Neural cell (in vitro differentiated cells): ENCODE measurements around the gene AGRP.

ENCODE experiments used
- CTCF ChIP-seq: fragments of 450-650 bp; IDR thresholded peaks from 2 replicates; pipeline ENCODE4 v1.5.1; 2014; ENCODE audit warnings: antibody characterized with exemption, mild to moderate bottlenecking, moderate library complexity; ENCODE audit not compliant: poor library complexity, severe bottlenecking
- EP300 ChIP-seq: fragments of 450-650 bp; conservative IDR thresholded peaks from 2 replicates; pipeline ENCODE4 v1.6.1; 2014; ENCODE audit warnings: antibody characterized with exemption, mild to moderate bottlenecking, moderate library complexity; ENCODE audit not compliant: poor library complexity, severe bottlenecking
- EZH2 ChIP-seq: fragments of 200-600, 300-800 bp; shearing (Covaris generic), sonication (generic); IDR thresholded peaks from 2 replicates; pipeline ENCODE4 v1.6.1; 2014; ENCODE audit warnings: antibody characterized with exemption, low read length, borderline replicate concordance, mild to moderate bottlenecking; ENCODE audit not compliant: insufficient read depth, poor library complexity, severe bottlenecking
- RAD21 ChIP-seq: fragments of 450-650 bp; conservative IDR thresholded peaks from 2 replicates; pipeline ENCODE4 v1.6.1; 2014; ENCODE audit warnings: antibody characterized with exemption, mild to moderate bottlenecking, moderate library complexity
- TAF1 ChIP-seq: IDR thresholded peaks from 2 replicates; pipeline ENCODE4 v1.6.1; 2012; ENCODE audit warnings: low read depth

- TF ChIP-seq TAF1 (no peak), EP300 (no peak), CTCF (no peak), EZH2 (no peak), RAD21 (no peak)
These were observed 45.1 kb downstream of the AGRP start for GRCh38 chr16:67438098-67438791.
